GM18870 (cell line): Measurements from ENCODE around the gene LEO1.
"Not testable (repeated sequence)": the region's sequence is repeated elsewhere in the genome, so short reads cannot be mapped to it uniquely, and the experiment has no call there.

Source experiments
- ATAC-seq: cut with Tn5 transposase; IDR thresholded peaks from one replicate; pipeline ENCODE4 v1.9.1; 2021; ENCODE audit warnings: moderate library complexity; ENCODE audit not compliant: unreplicated experiment

The LEO1 gene

GRCh38 chr15:52004806-52005205, 33.2 kb upstream of the LEO1 start:
- no peak for ATAC-seq

GRCh38 chr15:52003710-52004109, 32.1 kb upstream of the LEO1 start:
- ATAC-seq: no peak

GRCh38 chr15:52003089-52003488, 31.5 kb upstream of the LEO1 start:
- not testable (repeated sequence) for ATAC-seq

- no peak for ATAC-seq
These were observed 30.8 kb upstream of the LEO1 start for GRCh38 chr15:52002351-52002750.

GRCh38 chr15:51992953-51993352, 21.4 kb upstream of the LEO1 start:
- ATAC-seq: no peak

- no peak for ATAC-seq
These were observed 19.6 kb upstream of the LEO1 start for GRCh38 chr15:51991141-51991540.

- no peak for ATAC-seq
These were observed 11.2 kb upstream of the LEO1 start for GRCh38 chr15:51982770-51983103.

- ATAC-seq: peak; percentile 91
These were observed 10.6 kb upstream of the LEO1 start for GRCh38 chr15:51982013-51982769.

- ATAC-seq: no peak
These were observed 2.2 kb upstream of the LEO1 start for GRCh38 chr15:51973775-51974174.

GRCh38 chr15:51973220-51973619, 1.6 kb upstream of the LEO1 start:
- no peak for ATAC-seq

- peak; percentile 6 for ATAC-seq
These were observed 575 bp downstream of the LEO1 start for GRCh38 chr15:51971032-51971374.

- ATAC-seq: no peak
These were observed 1.3 kb downstream of the LEO1 start for GRCh38 chr15:51970132-51970817.

GRCh38 chr15:51969728-51970127, 1.9 kb downstream of the LEO1 start:
- ATAC-seq: no peak

GRCh38 chr15:51967583-51967982, 4.0 kb downstream of the LEO1 start:
- ATAC-seq: no peak

- ATAC-seq: no peak
These were observed 5.4 kb downstream of the LEO1 start for GRCh38 chr15:51966192-51966591.

- ATAC-seq: no peak
These were observed 5.9 kb downstream of the LEO1 start for GRCh38 chr15:51965691-51966090.

GRCh38 chr15:51955504-51955903, 16.1 kb downstream of the LEO1 start:
- ATAC-seq: no peak

- ATAC-seq: no peak
These were observed 18.8 kb downstream of the LEO1 start for GRCh38 chr15:51952805-51953204.

- no peak for ATAC-seq
These were observed 24.5 kb downstream of the LEO1 start for GRCh38 chr15:51947124-51947523.

- ATAC-seq: no peak
These were observed 32.4 kb downstream of the LEO1 start for GRCh38 chr15:51939216-51939615.

- ATAC-seq: no peak
These were observed 33.3 kb downstream of the LEO1 start for GRCh38 chr15:51938286-51938685.

GRCh38 chr15:51936105-51936478, 35.5 kb downstream of the LEO1 start:
- ATAC-seq: no peak
